Smooth muscle cell (in vitro differentiated cells): Measurements from ENCODE around the gene LENG1. TPM values are rescaled to one million over a fixed set of nuclear protein-coding genes. Genes with fewer than 3 reads are reported as not detected.

Experiments
- DNase-seq: peaks from one replicate; lab custom pipeline; 2025; ENCODE audit not compliant: unreplicated experiment; lab: John Stamatoyannopoulos, UW
- H2AFZ ChIP-seq: fragments of 200-600 bp; sonication (generic); 2 replicates; pipeline ENCODE4 v1.6.0; 2016; ENCODE audit warnings: antibody characterized with exemption, low read depth, mild to moderate bottlenecking
- H3F3A ChIP-seq: fragments of 200-600 bp; sonication (generic); 2 replicates; pipeline ENCODE4 v1.6.0; 2017; ENCODE audit warnings: antibody characterized with exemption, low read depth
- H3K27ac ChIP-seq: fragments of 200-600 bp; sonication (generic); 2 replicates; pipeline ENCODE4 v1.5.1; 2016; ENCODE audit warnings: low read depth, mild to moderate bottlenecking
- H3K27me3 ChIP-seq: fragments of 200-600 bp; sonication (generic); 2 replicates; pipeline ENCODE4 v1.6.1; 2016; ENCODE audit warnings: low read depth, mild to moderate bottlenecking
- H3K36me3 ChIP-seq: fragments of 200-600 bp; sonication (generic); 2 replicates; pipeline ENCODE4 v1.5.1; 2016; ENCODE audit warnings: low read depth
- H3K4me1 ChIP-seq: fragments of 200-600 bp; sonication (generic); 2 replicates; pipeline ENCODE4 v1.5.1; 2016; ENCODE audit warnings: low read depth
- H3K4me2 ChIP-seq: fragments of 200-600 bp; sonication (generic); 2 replicates; pipeline ENCODE4 v1.6.0; 2016; ENCODE audit warnings: mild to moderate bottlenecking
- H3K4me3 ChIP-seq: fragments of 200-600 bp; sonication (generic); 2 replicates; pipeline ENCODE4 v1.5.1; 2016; ENCODE audit warnings: mild to moderate bottlenecking
- H3K79me2 ChIP-seq: fragments of 200-600 bp; sonication (generic); 2 replicates; pipeline ENCODE4 v1.6.0; 2016; ENCODE audit warnings: low read depth, mild to moderate bottlenecking
- H3K9ac ChIP-seq: fragments of 200-600 bp; sonication (generic); 2 replicates; pipeline ENCODE4 v1.6.0; 2016; ENCODE audit warnings: low read depth
- H3K9me3 ChIP-seq: fragments of 200-600 bp; sonication (generic); replicated peaks from 2 replicates; pipeline ENCODE4 v1.5.1; 2016; ENCODE audit warnings: low read depth
- H4K20me1 ChIP-seq: fragments of 200-600 bp; sonication (generic); 2 replicates; pipeline ENCODE4 v1.6.0; 2016; ENCODE audit warnings: low read depth
- WGBS: methylation state at CpG from one replicate; pipeline ENCODE4 v1.1.7; 2016; ENCODE audit warnings: low lambda C conversion rate; 5-methylcytosine and 5-hydroxymethylcytosine counted together
- polyA plus RNA-seq: library from polyadenylated mRNA; unstranded; fragments of >200 nt; fragmentation: Nextera tagmentation; extraction: Ambion mirVana; gene quantifications from 2 replicates; pipeline ENCODE4 v1.2.1, GENCODE V29; 2016
- total RNA-seq: library from RNA; depleted of rRNA; stranded (reverse); fragments of >200 nt; gene quantifications from 2 replicates; pipeline ENCODE4 v1.2.3, GENCODE V29; 2014
- TF ChIP-seq, protein P1 (sequence below): fragments of 200-600 bp; sonication (generic); IDR thresholded peaks from 2 replicates; pipeline ENCODE4 v1.5.1; 2017; ENCODE audit warnings: borderline replicate concordance, mild to moderate bottlenecking, antibody characterized with exemption; ENCODE audit not compliant: insufficient read depth, poor library complexity, severe bottlenecking

The LENG1 gene
- total and polyA plus RNA-seq, 2 experiments from 2014 or later = 10.9 to 14.1 TPM

DNA sequence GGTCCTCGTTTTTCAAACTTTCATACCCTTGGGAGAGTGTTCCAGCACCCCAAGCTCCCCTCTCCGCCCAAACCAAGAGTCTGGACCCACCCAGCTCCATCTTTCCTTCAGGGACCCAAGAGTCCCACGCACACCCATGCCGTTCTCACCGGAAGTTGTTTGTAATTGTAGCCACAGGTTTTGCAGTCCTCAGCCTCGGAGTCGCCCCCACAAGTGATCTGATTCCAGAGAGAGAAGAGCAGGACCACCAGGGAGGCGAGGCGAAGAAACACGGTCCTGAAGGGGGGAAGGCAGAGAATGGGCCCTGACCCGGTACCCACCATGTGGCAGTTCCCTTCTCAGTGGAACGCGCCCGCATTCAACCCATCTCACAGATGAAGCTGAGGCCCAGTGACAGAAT lies 3.4 kb upstream of the LENG1 start:
- Histone ChIP-seq H3K9me3 (no peaks in the 10 kb centered on the region), H3K4me2 (peak overlapping the region; percentile 51), H3K36me3 (no peaks in the 10 kb centered on the region), H3K79me2 (peaks cover 6% of the 10 kb centered on the region), H3K9ac (no peak overlapping the region), H4K20me1 (no peaks in the 10 kb centered on the region), H3F3A (peaks cover 3% of the 10 kb centered on the region), H3K4me1 (peaks cover 11% of the 10 kb centered on the region), H3K27ac (no peak overlapping the region), H2AFZ (no peak overlapping the region), H3K27me3 (no peaks in the 10 kb centered on the region), H3K4me3 (peak overlapping the region; percentile 48)
- 92% methylated on average over 14 of the region's 14 CpGs for WGBS
- TF ChIP-seq, protein P1, sequence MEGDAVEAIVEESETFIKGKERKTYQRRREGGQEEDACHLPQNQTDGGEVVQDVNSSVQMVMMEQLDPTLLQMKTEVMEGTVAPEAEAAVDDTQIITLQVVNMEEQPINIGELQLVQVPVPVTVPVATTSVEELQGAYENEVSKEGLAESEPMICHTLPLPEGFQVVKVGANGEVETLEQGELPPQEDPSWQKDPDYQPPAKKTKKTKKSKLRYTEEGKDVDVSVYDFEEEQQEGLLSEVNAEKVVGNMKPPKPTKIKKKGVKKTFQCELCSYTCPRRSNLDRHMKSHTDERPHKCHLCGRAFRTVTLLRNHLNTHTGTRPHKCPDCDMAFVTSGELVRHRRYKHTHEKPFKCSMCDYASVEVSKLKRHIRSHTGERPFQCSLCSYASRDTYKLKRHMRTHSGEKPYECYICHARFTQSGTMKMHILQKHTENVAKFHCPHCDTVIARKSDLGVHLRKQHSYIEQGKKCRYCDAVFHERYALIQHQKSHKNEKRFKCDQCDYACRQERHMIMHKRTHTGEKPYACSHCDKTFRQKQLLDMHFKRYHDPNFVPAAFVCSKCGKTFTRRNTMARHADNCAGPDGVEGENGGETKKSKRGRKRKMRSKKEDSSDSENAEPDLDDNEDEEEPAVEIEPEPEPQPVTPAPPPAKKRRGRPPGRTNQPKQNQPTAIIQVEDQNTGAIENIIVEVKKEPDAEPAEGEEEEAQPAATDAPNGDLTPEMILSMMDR = no peak
- no peak for DNase-seq

DNA sequence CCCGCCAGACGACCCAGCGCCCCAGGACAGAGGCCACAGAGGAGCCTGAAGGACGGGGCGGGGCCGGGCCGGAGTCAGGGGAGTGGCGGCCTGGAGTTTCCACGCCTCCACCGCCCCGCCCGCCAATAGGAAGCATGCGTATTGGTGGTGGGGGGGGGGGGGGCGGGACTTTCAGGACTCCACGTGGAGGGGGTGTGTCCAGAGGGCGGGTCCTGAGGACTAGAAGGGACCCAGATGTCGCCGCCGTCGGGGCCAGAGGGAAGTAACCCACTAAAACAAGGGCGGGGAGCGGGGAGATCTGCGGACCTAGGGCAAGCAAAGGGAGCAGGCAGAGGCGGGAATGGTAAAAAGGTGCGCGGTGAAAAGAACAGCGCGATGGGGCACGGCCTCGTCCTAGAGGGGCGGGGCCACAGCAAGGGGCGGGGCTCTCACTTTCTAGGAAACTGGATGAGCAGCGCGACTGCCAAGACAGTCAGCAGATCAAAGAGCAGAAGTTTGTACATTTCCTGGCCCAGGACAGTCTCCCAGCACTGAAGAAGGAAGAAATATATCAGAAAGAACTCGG lies 2.8 kb upstream of the LENG1 start:
- Histone ChIP-seq H3K4me2 (peak overlapping the region; percentile 59), H3K9me3 (no peaks in the 10 kb centered on the region), H3K9ac (no peak overlapping the region), H3K27me3 (no peaks in the 10 kb centered on the region), H3K79me2 (peaks cover 6% of the 10 kb centered on the region), H4K20me1 (no peaks in the 10 kb centered on the region), H3K4me1 (peaks cover 11% of the 10 kb centered on the region), H3K36me3 (no peaks in the 10 kb centered on the region), H3F3A (peaks cover 3% of the 10 kb centered on the region), H3K4me3 (peak overlapping the region; percentile 48), H3K27ac (no peak overlapping the region), H2AFZ (no peak overlapping the region)
- 6% methylated on average over 20 of the region's 35 CpGs for WGBS
- TF ChIP-seq, protein P1 = no peak
- DNase-seq = peak; percentile 26

DNA sequence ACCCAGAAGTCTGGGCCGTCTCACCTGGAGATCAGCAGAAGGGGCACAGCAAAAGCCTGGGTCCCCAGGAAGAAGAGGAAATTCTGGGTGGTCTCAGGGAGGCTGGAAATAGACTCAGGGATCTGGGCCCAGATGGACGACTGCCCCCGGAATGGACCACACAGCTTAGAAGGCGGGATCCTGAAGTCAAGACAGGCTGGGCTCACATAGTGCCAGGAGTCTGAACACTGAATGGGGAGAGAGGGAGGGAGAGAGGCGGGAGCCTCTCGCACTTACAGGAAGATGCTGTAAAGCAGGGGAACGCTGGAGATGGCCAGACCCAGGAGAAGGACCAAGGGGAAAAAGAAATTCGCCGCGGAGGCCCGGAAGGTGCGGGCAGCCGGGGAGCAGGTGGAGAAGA lies 1.3 kb upstream of the LENG1 start:
- Histone ChIP-seq H2AFZ (no peak overlapping the region), H3K27me3 (no peaks in the 10 kb centered on the region), H3K79me2 (peaks cover 6% of the 10 kb centered on the region), H3K9me3 (no peaks in the 10 kb centered on the region), H4K20me1 (no peaks in the 10 kb centered on the region), H3K4me1 (peaks cover 11% of the 10 kb centered on the region), H3K4me3 (peak overlapping the region; percentile 61), H3K27ac (peak overlapping the region; percentile 90), H3F3A (peaks cover 14% of the 10 kb centered on the region), H3K4me2 (peak overlapping the region; percentile 89), H3K9ac (peak overlapping the region; percentile 91), H3K36me3 (no peaks in the 10 kb centered on the region)
- DNase-seq = no peak
- 63% methylated on average over 13 of the region's 13 CpGs for WGBS
- TF ChIP-seq, protein P1 = no peak
